ENCODE data around the gene ADCY10.

ADCY10 gene

DNA sequence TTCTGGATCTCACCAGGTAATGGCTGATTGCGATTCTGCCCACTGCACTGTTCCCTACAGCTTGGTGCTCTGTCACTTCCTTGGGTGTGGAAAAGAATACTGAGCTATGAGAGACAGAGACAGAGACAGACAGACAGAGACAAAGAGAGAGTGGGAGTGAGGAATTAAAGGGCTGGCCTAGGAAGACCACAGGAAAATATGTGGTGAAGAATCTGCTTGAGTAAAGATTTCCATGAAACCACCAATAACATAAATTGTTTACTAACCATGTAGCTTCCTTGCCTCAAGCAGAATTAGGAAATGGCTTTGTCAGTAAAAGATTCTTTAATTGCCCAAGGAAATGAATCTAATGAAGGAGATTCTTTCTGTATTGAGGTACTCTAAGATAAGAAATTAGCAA, 137.8 kb downstream of the ADCY10 start:
- no peak for DNase-seq

- DNase-seq, result no peak
Observed at GRCh38 chr1:167775178-167775577, 138.8 kb downstream of the ADCY10 start.

GRCh38 chr1:167774710-167775109, 139.2 kb downstream of the ADCY10 start:
- DNase-seq, result no peak

DNA sequence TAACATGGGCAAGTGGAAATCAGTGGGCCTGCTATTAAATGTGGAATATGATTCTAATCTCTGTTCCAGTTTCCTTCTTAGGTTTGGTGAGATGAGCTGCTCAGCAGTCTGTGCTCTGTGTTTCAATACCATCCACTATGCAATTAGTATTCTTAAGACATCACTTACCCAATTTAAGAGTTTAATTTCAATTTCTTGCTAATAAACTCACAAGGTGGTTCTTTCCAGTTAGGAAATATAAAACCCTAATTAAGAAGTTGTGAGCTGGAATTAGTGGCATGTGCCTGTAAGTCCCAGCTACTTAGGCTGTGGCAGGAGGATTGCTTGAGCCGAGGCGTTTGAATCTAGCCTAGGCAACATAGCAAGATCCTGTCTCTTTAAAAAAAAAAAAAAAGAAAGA, 140.4 kb downstream of the ADCY10 start:
- DNase-seq, result no peak

DNA sequence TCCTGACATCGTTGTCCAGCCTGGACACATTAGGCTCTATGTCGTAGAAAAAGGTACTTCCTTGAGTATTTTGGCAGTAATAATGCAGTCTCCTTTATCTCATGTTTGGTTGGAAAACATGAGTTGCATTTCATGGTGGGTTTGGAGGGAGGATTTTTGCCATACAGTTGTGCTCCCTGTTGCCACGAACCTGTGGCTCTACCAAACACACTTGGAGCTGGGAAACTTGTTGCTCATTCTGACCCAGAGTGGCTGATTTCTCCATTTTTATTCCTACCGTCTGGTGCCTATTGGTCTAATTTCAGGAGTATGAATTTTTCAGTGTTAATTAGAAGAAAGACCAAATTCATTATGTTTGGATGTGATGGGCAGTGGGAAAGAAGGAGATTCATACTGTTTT, 141.5 kb downstream of the ADCY10 start:
- DNase-seq, result no peak

- no peak for DNase-seq
Observed at GRCh38 chr1:167770127-167770526, 143.8 kb downstream of the ADCY10 start.

- no peak for DNase-seq
Observed at GRCh38 chr1:167767761-167768160, 146.2 kb downstream of the ADCY10 start.

- no peak for DNase-seq
Observed at GRCh38 chr1:167766538-167766937, 147.4 kb downstream of the ADCY10 start.

DNA sequence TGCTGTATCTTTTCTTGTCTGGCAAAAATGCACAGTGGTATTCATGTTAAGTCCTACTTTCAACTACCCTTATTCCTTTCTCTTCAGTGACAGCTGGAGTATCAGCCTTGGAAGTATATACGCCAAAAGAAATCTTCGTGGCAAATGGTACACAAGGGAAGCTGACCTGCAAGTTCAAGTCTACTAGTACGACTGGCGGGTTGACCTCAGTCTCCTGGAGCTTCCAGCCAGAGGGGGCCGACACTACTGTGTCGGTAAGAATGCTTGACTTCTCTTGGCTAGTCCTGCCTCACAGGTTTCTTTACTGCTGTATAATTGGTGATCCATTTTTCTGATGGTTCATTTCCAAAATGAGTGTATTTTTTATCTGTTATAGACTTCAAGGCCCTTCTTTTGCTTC, 148.4 kb downstream of the ADCY10 start:
- no peak for DNase-seq

- no peak for DNase-seq
Observed at GRCh38 chr1:167764458-167765330, 149.2 kb downstream of the ADCY10 start.

- DNase-seq, result no peak
Observed at GRCh38 chr1:167763525-167764220, 150.3 kb downstream of the ADCY10 start.

GRCh38 chr1:167762061-167762746, 151.7 kb downstream of the ADCY10 start:
- peak; percentile 23 for DNase-seq

DNA sequence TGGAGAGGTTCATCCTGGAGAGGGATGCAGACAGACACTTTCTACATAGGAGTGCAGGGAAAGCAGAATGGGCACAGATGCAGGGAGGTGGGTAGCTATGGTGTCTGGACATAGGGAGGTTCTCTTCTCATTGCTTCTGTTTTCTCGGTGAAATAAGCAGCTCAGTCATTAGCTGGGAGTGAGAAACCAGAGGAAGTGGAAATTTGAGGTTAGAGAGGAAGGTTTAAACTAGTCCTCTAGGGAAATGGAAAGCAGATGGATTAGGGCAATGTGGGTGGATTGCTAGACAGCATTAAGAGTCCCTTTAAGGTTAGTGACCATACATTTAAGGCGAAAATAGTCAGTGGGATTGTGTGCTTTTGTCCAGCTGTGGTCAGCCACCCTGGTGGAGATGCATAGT, 152.5 kb downstream of the ADCY10 start:
- no peak for DNase-seq
